Measurements from ENCODE around the gene BARHL1.

DNA sequence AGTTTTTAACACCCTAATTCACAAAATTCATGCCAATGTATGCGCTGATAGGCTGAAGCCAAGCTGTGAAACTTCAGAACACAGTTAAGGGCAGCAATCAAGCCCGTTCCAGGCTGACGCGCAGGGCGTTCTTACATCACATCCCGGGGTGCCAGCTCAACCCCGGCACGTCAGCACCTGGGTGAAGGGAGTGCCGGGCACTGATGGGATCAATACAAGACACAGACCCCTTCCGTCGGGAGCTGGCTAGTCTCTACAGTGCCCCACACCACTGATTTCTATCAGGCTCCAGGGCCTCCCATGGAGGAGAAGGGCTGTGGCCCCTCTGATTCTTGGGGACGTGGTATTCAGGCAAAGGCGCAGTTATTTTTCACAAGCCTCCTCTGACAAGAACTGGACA lies 12.0 kb downstream of the BARHL1 start:
- TF ChIP-seq, protein P1, sequence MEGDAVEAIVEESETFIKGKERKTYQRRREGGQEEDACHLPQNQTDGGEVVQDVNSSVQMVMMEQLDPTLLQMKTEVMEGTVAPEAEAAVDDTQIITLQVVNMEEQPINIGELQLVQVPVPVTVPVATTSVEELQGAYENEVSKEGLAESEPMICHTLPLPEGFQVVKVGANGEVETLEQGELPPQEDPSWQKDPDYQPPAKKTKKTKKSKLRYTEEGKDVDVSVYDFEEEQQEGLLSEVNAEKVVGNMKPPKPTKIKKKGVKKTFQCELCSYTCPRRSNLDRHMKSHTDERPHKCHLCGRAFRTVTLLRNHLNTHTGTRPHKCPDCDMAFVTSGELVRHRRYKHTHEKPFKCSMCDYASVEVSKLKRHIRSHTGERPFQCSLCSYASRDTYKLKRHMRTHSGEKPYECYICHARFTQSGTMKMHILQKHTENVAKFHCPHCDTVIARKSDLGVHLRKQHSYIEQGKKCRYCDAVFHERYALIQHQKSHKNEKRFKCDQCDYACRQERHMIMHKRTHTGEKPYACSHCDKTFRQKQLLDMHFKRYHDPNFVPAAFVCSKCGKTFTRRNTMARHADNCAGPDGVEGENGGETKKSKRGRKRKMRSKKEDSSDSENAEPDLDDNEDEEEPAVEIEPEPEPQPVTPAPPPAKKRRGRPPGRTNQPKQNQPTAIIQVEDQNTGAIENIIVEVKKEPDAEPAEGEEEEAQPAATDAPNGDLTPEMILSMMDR (optimal IDR thresholded peaks at IDR 0.05 in 1 of 3, IDR thresholded peaks at IDR 0.05 in 1 of 3, conservative IDR thresholded peaks at IDR 0.05 in 1 of 3; ENCODE audit: extremely low read depth in 1 of 3, insufficient read depth in 2 of 3, low read length in 3 of 3): no peak
- TF ChIP-seq EZH2 (IDR thresholded peaks at IDR 0.05; ENCODE audit: low read length): no peak
